AG08395 (cell line): ENCODE measurements around the gene CCNI.
"Not testable (repeated sequence)": the region's sequence is repeated elsewhere in the genome, so short reads cannot be mapped to it uniquely, and the experiment has no call there.

Experiments used
- DNase-seq: peaks from one replicate; pipeline ENCODE4 v3.0.0; 2012; ENCODE audit warnings: mixed read lengths, low spot score

Gene CCNI, protein sequence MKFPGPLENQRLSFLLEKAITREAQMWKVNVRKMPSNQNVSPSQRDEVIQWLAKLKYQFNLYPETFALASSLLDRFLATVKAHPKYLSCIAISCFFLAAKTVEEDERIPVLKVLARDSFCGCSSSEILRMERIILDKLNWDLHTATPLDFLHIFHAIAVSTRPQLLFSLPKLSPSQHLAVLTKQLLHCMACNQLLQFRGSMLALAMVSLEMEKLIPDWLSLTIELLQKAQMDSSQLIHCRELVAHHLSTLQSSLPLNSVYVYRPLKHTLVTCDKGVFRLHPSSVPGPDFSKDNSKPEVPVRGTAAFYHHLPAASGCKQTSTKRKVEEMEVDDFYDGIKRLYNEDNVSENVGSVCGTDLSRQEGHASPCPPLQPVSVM

GRCh38 chr4:77075869-77076799 is at the start of gene CCNI:
CCNI (minus strand) TSS chr4:77075989; CDS start chr4:77066362, 9,627 bp downstream.
- peak; percentile 97 for DNase-seq

DNA sequence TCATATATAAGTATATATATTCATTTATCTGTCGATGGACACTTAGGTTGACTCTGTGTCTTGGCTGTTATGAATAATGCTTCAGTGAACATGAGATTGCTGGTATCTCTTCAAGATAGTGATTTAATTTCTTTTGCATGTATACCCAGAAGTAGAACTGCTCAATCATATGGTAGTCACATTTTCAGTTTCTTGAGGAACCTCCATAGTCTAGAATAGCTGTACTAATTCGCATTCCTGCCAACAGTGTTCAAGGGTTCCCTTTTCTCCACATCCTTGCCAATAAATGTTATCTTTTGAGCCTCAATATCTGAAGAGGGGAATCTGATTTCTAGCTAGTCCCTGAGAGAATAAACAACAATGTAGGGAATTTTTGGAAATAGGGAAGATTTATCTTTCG is 48.8 kb upstream of the CCNI start:
- DNase-seq, result no peak

- DNase-seq, result no peak
Measured at GRCh38 chr4:77123411-77123810, 47.6 kb upstream of the CCNI start.

- DNase-seq, result no peak
Measured at GRCh38 chr4:77122656-77123055, 46.9 kb upstream of the CCNI start.

GRCh38 chr4:77121736-77122240 is 46.0 kb upstream of the CCNI start:
- no peak for DNase-seq

GRCh38 chr4:77120886-77121508 is 45.2 kb upstream of the CCNI start:
- DNase-seq, result no peak

DNA sequence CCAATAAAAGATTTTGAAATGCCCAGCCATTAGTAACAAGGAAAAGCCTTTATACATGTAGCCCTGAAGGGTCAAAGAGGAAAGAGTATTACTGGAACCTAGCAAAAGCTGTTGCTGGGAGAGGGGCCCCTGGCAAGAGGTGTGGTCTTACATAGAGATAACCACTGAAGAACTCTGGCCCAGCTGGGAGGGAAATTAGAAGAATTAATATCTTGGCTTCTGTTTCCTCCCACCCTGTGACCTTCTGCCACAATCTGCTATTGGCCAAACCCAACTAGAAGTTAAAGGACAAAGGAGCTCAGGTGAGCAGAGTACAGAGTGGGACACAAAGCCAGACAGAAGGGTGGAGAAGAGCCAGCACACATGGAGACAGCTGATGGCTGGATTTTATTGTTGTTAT is 41.9 kb upstream of the CCNI start:
- no peak for DNase-seq

DNA sequence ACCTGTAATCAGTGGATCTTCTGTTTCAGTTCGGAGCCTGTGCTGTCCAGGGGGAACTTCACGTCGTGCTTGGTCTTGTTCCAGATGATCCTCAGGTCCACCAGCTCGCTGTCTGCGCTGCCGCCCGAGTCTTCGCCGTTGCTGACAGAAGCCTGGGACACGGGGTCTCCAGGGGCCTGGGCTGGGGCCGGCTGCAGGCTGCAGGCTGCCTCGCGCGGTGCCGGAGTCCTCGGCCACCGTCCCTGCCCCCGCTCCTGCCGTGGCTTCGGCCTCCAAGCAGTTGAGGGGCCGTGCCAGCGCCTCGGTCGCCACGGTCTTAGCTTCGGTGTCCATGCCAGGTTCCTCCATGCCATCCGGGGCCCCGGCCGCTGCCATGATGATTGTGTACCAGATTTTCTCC is 37.3 kb upstream of the CCNI start:
- no peak for DNase-seq

DNA sequence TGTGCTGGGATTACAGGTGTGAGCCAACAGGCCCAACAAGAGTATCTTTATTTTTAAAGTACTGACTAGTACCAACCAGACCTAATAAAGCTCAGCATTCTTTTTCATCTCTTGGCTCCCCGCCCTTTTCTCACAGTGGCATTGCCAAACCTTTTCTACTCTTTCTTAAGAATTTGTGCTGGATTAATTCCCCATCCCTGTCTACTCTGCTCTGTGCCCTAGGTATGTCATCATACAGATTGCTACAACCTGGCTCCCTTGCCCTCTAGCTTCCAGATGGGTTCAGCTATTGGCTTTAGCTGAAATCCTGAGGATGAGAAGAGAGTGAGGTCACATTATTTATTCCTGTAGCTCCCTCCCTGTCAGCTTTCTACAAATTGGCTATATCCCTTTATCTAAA is 34.9 kb upstream of the CCNI start:
- no peak for DNase-seq

GRCh38 chr4:77104791-77105540 is 29.2 kb upstream of the CCNI start:
- DNase-seq, result peak; percentile 36

DNA sequence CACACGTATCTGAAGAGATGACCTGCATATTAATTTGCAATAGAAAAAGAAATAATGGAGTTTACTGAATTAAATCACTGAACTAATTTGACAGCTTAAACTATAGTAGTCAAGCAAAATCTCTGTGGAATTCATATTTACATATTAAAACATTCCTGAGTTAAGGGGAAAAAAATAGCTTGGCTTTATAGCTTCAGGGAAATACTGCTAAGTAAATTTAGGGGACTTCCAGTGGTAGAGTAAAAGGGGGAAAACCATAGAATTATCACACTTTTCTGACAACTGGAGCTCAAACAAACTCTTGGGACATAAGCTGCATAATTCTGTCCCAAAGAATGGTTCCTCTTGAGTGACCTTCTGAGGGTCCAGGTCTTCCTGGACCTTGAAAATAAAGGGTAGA is 28.6 kb upstream of the CCNI start:
- DNase-seq, result no peak

DNA sequence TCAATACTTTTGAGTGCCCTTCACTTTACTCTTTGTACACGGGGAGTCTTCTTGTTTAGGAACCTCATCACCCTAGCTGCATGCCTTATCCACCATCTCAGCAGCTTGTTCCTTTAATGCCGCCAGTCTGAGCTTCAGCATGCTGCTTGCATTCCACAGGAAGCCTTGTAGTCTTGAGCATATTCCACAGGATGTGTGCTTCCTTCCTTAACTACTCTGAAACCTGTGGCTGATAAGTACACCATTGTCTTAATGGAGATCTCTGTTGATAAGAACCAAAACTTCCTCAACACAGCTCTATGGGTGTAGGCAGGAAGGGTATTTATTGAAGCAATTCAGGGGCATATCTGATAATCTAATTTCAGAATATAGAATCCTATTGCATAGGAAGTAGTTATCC is 24.4 kb upstream of the CCNI start:
- no peak for DNase-seq

DNA sequence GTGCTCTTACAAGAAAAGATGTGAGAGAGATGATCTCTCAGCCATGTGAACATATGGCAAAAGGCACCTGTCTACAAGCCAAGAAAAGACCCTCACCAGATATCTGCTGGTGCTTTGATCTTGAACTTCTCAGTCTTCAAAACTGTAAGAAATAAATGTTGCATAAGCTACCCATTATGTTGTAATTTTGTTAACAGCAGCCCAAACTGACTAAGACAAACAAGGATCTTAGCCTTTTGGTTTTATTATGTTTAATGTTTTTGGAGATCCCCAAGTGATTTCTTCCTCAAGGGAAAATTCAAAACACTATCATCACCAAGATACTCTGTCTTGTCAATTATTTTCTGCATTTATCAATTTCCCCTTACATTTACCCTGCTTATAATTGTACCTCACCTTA is 21.8 kb upstream of the CCNI start:
- no peak for DNase-seq

GRCh38 chr4:77095101-77095821 is 19.5 kb upstream of the CCNI start:
- DNase-seq, result peak; percentile 79

GRCh38 chr4:77094496-77094895 is 18.7 kb upstream of the CCNI start:
- DNase-seq, result no peak

DNA sequence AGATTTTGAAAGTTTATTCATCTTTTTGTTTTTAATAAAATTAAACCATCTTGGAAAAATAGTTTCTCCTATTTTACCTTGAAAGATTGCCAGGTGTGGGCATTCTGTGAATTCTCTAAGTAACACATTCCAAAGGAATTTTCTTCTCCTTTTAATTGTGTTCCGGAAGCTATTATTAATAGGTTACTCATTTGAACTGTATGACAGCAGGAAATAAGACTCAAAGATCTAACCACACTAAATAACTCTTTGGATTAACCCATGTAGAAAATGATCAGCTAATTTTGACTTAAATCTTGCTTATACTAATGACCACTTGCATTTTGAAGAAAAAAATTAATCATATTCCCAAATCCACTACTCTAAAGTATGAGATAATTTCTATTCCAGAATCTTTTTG is 17.6 kb upstream of the CCNI start:
- peak; percentile 20 for DNase-seq

DNA sequence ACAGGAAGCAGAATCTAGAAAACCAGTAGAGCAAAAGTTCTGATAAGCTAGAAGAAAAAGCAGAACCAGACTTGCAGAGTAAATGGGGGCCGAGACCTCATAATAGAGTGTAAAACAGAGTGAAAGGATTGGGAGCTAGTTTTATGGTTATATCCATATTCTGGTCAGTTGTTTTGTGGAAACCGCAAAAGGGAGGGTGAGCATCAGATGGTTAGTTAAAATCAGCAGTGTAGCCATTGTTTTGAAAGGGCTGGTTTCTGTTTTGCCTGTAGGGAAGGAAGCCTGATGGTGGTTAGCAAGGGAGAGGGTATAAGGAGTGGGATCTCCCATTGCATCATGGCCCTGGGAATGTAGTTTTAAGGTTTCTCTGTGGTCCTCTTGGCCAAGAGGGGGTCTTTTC is 17.2 kb upstream of the CCNI start:
- peak; percentile 21 for DNase-seq

GRCh38 chr4:77089866-77090265 is 14.1 kb upstream of the CCNI start:
- no peak for DNase-seq

GRCh38 chr4:77087027-77087426 is 11.2 kb upstream of the CCNI start:
- not testable (repeated sequence) for DNase-seq

DNA sequence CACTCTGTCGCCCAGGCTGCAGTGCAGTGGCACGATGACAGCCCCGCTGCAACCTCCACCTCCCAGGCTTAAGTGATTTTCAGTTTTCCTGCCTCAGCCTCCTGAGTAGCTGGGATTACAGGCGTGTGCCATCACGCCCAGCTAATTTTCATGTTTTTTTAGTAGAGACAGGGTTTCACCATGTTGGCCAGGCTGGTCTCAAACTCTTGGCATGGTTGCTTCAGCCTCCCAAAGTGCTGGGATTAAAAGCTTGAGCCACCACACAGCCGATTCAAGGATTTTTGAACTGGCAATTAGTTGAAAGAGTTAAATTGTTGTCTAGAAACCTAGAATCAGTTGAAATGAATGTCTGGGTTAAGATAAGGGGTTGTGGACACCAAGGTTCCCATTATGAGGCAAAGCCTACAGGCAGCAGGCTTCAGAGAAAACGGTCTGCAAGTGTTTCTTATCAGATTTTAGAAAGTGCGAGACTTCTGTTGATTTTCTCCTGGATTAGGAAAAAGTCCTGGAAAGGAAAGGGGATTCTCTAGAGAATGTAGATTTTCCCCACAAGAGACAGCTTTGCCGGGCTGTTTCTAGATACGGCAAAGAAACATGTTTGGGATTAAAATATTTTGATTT is 8.3 kb upstream of the CCNI start:
- DNase-seq, result no peak
